22Rv1 (cell line): ENCODE measurements around the gene CCDC190.

Experiments used
- CTCF ChIP-seq: fragments of 450-650 bp; IDR thresholded peaks from 2 replicates; pipeline ENCODE4 v1.5.1; 2017; ENCODE audit warnings: mild to moderate bottlenecking
- ZFX ChIP-seq: fragments of 450-650 bp; IDR thresholded peaks from 2 replicates; pipeline ENCODE4 v1.6.1; 2017; ENCODE audit warnings: antibody characterized with exemption, borderline replicate concordance

- no peak for TF ChIP-seq CTCF
- no peak for TF ChIP-seq ZFX
Observed at GRCh38 chr1:162829268-162829667, 31.7 kb downstream of the CCDC190 start.
